ENCODE results near the gene HOXD8.

The HOXD8 gene

DNA sequence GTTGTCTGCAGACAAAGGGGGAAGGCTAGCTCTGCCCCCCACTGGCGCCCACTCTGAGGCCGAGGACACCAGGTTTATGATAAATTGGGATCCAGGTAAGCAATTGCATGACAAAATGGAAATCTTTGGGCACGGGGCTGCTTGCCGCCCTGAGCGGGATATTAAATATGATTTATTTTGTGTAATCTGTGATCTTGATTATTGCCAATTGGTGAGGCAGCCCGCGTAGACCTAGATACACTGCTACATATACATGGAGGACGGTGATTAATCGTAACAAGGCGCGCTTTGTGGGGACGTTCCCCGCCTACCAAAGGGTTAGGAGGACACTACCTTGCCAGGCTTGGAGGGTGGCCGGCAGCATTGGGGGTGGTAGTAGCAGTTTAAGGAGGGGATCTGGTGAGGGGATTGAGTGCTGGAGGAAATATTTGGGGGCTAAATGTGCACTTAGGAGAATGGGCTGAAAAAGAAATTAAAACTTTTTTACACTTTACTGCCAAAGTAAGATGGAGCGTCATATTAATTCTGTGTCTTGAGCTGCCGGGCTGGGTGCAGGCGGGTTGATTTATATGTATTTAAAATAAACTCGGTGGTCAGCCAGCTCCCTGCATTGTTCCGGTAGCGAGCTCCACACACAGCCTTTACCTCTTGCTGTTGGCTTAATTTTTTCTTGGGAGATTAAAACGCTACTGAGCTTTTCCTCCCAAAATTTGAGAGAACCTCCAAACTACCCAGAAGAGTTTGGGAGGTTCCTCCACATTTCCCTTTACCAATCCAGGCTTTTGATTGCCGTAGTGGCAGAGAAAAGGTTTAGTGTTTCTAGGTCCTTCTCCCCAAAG, 31.7 kb downstream of the HOXD8 start:
- no peak for DNase-seq (ENCODE audit: low read depth)

DNA sequence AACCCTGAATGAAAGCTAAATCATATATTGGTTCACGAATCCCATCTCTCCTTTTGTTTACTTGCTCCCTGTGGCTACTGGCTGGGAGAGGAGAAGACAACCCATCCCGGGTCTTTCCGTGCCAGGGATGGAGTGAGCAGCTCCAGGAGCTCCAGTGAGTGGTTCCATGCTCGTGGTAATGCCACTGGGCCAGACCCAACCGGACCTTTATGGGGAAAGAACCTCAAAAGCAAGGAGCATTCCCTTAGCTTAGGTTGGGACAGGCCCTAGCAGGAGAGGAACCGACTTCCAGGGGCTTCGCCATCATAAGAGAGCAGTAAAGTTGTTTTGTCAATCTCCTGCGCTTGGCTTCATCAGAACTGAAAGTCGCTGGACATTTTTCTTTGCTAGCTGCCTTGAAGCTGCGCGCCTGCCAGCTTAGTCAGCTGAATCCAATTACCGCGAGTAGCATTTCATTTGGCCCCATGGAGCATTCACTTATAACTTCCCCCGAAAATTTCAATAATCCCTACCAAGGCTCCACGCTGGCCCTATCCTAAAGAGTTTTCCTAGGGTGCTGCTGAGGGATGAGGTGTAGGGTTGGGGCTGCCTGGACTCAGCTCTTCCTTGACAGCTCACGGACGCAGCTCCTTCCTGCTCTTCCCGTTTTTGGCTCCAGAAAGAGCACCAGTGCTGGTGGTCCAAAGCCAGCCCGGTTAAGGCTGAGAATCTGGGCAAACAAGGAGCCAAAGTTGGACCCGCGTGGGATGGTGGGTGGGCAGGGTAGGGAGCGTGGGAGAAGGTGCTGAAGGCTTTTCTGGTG, 32.5 kb downstream of the HOXD8 start:
- DNase-seq (ENCODE audit: low read depth), result no peak

DNA sequence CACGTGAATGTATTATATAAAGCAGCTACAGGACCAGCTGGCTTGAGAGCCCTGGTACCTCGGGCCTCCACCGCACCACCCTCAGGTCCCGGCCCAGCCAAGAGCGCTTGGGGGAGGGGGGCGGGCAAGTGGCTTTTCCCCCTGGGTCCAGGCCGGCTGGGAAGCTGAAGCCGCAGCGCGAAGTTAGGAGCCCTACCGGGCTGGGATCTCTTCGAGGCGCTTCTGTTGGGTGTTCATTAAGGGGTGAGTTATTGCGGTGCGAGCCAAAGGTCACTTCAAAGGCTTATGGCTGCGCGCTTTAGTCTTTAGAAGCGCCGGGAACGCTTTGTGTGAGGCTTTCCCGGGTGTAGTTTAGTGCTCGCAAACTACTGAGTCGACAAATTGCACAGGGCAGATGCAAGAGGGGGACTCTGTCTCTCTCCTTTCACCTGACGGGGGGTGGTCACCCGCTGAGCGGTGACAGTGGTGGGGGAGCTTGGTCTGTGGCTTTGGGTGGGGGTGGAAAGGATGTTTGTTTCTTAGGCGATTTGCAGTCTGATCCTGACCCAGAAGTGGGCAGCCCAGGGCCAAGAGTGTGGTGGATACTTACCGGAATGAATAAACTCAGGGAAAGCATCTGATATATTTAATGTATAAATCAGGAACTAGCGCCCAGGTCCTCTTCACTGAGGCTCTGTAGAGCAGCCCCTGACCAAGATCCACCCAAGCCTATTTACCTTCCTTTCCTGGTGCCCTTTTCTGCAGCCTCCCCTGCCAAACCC, 33.6 kb downstream of the HOXD8 start:
- no peak for DNase-seq (ENCODE audit: low read depth)

GRCh38 chr2:176163672-176164056, 34.2 kb downstream of the HOXD8 start:
- no peak for DNase-seq (ENCODE audit: low read depth)

- no peak for DNase-seq (ENCODE audit: low read depth)
Observed at GRCh38 chr2:176164201-176164600, 34.7 kb downstream of the HOXD8 start.

DNA sequence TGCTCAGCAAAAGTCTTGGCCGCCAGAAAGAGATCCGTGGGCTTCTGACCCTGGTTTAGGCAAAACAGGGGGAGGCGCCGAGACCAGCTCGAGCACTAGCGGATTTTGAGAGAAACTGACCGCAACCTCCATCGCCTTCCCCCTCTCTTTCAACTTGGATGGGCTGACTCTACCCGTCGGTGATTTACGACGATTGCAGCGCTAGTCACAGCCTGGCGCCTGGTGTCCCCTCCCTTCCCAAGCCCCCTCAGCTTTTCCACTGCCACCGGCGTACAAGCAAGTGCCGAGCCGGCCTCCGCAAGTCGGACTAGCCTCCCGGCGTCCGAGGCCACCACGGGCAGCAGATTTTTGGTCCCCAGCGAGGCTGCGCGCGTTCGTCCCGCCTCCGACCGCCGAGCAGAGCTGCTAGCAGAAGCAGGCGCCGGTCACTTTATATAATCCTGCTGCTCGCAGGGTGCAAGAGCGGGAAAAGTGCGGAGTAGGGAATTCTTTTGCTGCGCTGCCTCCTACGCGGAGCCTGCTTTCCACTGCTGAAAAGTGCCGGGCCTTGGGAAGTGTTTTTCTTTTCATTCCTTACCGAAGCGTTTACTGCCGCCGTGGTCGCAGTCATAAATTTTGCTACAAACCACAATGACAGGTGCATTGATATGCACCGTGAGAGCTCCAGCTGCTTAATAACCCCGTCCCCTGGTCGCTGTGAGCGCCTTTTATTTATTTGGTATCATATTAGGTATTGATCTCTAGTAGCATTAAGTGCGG, 35.3 kb downstream of the HOXD8 start:
- DNase-seq (ENCODE audit: low read depth), result no peak

DNA sequence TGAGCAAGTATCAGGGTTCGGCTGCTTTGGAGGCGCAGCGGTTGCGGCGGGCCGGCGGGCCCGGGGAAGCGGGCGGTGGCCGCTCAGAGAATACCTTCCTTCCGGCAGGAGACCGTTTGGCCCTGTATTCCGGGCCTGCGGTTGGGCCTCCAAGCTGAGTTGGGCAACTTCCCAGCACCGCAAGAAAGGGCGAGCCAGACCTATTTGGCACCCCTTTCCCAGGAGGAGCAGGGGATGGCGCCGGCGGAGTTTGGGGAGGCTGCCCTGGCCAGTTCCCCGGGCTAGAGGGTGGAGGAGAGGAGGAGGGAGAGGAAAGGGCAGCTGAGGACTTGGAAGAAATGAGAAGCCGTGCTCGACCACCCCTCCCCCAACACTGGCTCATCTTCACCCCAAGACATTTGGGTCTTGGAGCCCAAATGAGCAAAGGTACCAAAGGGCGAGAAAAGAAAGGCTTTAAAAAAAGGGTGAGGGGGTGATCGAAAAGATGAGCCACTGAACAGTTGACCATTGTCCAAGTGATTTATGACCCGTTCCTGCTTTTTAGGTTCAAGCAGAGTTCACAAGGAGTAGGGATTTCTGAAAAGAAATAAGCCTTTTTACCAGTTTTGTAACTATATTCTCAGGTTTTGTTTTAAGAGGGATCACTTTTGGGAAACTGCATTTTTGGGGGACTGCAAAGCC, 36.0 kb downstream of the HOXD8 start:
- DNase-seq (ENCODE audit: low read depth), result no peak

DNA sequence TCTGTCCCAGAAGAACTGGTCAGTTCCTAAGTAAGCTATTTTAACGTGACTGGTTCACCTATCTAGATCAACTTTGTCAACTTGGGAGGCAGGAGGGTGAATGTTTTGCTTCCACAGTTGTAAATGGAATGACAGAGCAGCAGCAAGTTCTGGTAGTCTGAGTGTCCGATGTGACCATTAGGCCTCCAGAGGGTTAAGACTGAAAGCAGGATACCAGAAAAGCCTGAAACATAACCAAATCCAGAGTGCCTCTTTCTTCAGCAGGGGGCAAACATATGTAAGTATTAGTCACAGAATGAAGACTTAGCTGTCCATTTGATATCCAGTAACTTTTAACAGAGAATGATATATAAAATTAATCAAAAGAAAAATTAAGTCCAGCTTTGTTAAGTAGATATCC, 36.8 kb downstream of the HOXD8 start:
- no peak for DNase-seq (ENCODE audit: low read depth)

DNA sequence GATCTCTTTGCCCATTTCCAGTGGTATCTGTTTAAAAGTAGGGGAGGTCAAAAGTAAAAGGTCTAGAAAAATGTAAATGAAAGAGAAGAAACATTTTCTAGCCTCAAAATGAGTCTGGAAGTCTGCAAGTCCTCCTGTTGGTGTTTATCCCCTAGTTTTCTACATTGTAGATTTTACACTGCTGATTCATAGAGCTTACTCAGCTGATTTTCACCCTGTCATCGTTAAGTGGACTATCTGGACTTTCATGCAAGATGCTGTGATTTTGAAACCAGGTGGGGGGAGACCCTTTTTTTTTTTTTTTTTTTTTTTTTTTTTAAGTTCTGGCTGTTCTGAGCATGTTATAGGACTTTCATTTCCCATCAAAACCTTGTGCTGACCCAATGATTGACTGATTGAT, 37.9 kb downstream of the HOXD8 start:
- DNase-seq (ENCODE audit: low read depth), result no peak

DNA sequence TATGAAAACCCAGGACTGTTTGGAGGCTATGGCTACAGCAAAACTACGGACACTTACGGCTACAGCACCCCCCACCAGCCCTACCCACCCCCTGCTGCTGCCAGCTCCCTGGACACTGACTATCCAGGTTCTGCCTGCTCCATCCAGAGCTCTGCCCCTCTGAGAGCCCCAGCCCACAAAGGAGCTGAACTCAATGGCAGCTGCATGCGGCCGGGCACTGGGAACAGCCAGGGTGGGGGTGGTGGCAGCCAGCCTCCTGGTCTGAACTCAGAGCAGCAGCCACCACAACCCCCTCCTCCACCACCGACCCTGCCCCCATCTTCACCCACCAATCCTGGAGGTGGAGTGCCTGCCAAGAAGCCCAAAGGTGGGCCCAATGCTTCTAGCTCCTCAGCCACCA, 39.7 kb downstream of the HOXD8 start:
- DNase-seq (ENCODE audit: low read depth), result no peak

DNA sequence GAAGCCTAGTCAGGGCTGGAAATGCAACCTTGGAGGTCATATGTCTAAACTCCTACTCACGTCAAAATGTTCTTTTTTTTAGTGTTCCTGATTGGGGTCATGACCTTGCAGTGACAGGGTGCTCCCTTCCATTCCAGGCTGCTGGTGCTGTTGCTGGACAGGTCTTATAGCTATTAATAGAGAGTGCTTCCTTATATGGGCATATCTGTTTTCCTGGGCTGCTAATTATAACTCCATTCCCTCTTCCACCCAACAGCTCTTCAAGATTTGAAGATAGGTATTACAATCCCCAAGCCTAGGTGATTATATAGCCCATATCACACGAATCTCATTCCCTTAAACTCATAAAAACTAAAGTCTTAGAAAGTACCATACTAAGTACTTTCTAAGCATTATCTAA, 40.2 kb downstream of the HOXD8 start:
- DNase-seq (ENCODE audit: low read depth), result no peak

- no peak for DNase-seq (ENCODE audit: low read depth)
Observed at GRCh38 chr2:176170602-176171305, 41.2 kb downstream of the HOXD8 start.

GRCh38 chr2:176171351-176172006, 42.0 kb downstream of the HOXD8 start:
- no peak for DNase-seq (ENCODE audit: low read depth)

GRCh38 chr2:176172007-176172894, 42.7 kb downstream of the HOXD8 start:
- no peak for DNase-seq (ENCODE audit: low read depth)

DNA sequence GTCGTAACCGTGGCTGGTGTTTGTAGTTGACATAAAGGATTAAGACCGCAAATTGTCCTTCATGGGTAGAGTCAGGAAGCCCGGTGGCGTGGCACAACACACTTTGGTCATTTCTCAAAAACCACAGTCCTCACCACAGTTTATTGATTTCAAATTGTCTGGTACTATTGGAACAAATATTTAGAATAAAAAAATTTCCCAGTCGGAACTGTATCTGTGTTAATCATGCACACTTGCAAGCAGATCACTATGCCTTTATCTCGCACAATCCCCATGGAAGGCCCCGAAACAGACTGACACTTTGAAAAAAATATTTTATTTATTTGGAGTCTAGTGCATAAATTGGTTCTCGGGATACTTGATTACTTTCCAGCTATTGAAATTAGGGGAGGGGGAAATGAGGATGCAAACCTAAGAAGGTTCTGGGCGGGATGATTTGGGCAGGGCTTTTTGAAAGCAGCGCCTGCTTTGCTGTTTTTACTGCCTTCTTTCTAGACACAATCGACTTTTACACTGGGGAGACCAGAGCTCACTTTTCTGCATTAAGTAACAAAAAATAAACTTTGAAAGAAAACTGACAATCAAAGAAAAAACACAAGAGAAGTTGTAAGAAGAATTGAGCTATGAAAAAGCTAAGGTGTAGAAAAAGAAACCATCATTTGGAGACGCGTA, 43.5 kb downstream of the HOXD8 start:
- no peak for DNase-seq (ENCODE audit: low read depth)

GRCh38 chr2:176173567-176174381, 44.3 kb downstream of the HOXD8 start:
- DNase-seq (ENCODE audit: low read depth), result no peak

DNA sequence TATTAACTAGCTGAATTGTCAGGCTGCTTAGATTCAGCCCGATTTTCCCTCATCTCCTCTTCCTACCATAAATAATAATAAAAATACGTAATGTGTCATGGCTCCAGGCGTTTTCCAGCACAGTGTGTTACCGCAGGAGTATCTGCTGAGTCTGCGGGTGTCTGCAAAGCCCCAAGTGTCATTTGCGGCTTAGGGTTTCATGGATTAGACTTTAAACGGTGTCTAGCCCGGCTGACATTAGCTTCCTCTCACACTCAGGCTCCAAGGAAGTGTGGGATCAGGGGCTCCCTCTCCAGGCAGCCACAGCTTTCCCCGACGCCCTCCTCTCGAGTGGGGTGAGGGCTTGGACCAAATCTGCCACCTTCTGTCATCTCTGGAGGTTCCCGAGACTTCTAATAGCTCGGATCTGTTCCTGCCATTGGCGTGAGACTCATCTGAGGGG, 44.9 kb downstream of the HOXD8 start:
- no peak for DNase-seq (ENCODE audit: low read depth)
